Osteoblast (primary cell): ENCODE measurements around the gene SPG7. TPM values are rescaled to one million over a fixed set of nuclear protein-coding genes. Genes with fewer than 3 reads are reported as not detected.

Experiments used
- DNase-seq: peaks from one replicate; pipeline ENCODE4 v3.0.0; 2011; ENCODE audit warnings: low spot score, mixed read lengths; ENCODE audit not compliant: insufficient read length; ENCODE audit errors: missing footprints
- H2AFZ ChIP-seq: 2 replicates; pipeline ENCODE4 v1.6.0; 2011; ENCODE audit warnings: mild to moderate bottlenecking, low read length
- H3K27ac ChIP-seq: 2 replicates; pipeline ENCODE4 v1.5.1; 2011; ENCODE audit warnings: mild to moderate bottlenecking, low read depth, low read length, moderate library complexity
- H3K27me3 ChIP-seq: 2 replicates; pipeline ENCODE4 v1.6.0; 2012; ENCODE audit warnings: mild to moderate bottlenecking, control low read depth, inconsistent platforms, low read length, moderate library complexity; ENCODE audit not compliant: insufficient read depth
- H3K36me3 ChIP-seq: 2 replicates; pipeline ENCODE4 v1.5.1; 2011; ENCODE audit warnings: mild to moderate bottlenecking, low read length, control low read depth, moderate library complexity; ENCODE audit not compliant: insufficient read depth
- H3K4me1 ChIP-seq: 2 replicates; pipeline ENCODE4 v1.5.1; 2011; ENCODE audit warnings: mild to moderate bottlenecking, low read length, control low read depth, moderate library complexity; ENCODE audit not compliant: insufficient read depth
- H3K4me2 ChIP-seq: 2 replicates; pipeline ENCODE4 v1.6.0; 2011; ENCODE audit warnings: mild to moderate bottlenecking, low read length; ENCODE audit not compliant: insufficient read depth
- H3K4me3 ChIP-seq: fragments of 200-600 bp; sonication (generic); 3 replicates; pipeline ENCODE4 v1.5.1; 2012; ENCODE audit warnings: mild to moderate bottlenecking, low read length, inconsistent platforms; ENCODE audit not compliant: insufficient read depth
- H3K79me2 ChIP-seq: 2 replicates; pipeline ENCODE4 v1.6.0; 2012; ENCODE audit warnings: mild to moderate bottlenecking, low read length, control low read depth, inconsistent platforms; ENCODE audit not compliant: insufficient read depth
- H3K9me3 ChIP-seq: 2 replicates; pipeline ENCODE4 v1.5.1; 2011; ENCODE audit warnings: low read depth, low read length, control low read depth
- H4K20me1 ChIP-seq: 2 replicates; pipeline ENCODE4 v1.6.0; 2012; ENCODE audit warnings: mild to moderate bottlenecking, low read length, control low read depth; ENCODE audit not compliant: insufficient read depth
- CTCF ChIP-seq: IDR thresholded peaks from 2 replicates; pipeline ENCODE4 v1.5.1; 2011; ENCODE audit warnings: mild to moderate bottlenecking, low read depth, low read length, moderate library complexity; ENCODE audit errors: extremely low read depth
- total RNA-seq: library from RNA; depleted of rRNA; stranded (reverse); fragments of >200 nt; gene quantifications from 2 replicates; pipeline ENCODE4 v1.2.3, GENCODE V29; 2012

The SPG7 gene
- total RNA-seq, 1 donor: 85.8 TPM

- peaks cover 5% of the 10 kb centered on the region for H3K36me3 ChIP-seq
Observed at GRCh38 chr16:89574681-89575246, 66.6 kb downstream of the SPG7 start.

GRCh38 chr16:89575247-89576152 is 67.3 kb downstream of the SPG7 start, which contains the start of gene CPNE7:
Gene CPNE7, plus strand, starts transcription at chr16:89575758. Its CDS starts 140 bp downstream, at chr16:89575898.
- Histone ChIP-seq H3K9me3 (no peaks in the 10 kb centered on the region), H3K27ac (peak within 1 kb of the TSS; percentile 39), H3K36me3 (peaks cover 7% of the 10 kb centered on the region), H4K20me1 (no peaks in the 10 kb centered on the region), H3K4me3 (peak within 1 kb of the TSS; percentile 72), H2AFZ (peak within 1 kb of the TSS; percentile 87), H3K27me3 (no peaks in the 10 kb centered on the region), H3K4me1 (peaks cover 6% of the 10 kb centered on the region), H3K79me2 (peaks cover 21% of the 10 kb centered on the region), H3K4me2 (peak within 1 kb of the TSS; percentile 85)
- TF ChIP-seq CTCF: no peak
- DNase-seq: peak; percentile 95

More at GRCh38 chr16:89574681-89575246, 66.6 kb downstream of the SPG7 start:
- H3K9me3 ChIP-seq: no peaks in the 10 kb centered on the region
- peak; percentile 100 for DNase-seq
- H2AFZ ChIP-seq: peak overlapping the region; percentile 87
- H3K27me3 ChIP-seq: no peaks in the 10 kb centered on the region
- peak overlapping the region; percentile 85 for H3K4me2 ChIP-seq
- peak overlapping the region; percentile 39 for H3K27ac ChIP-seq
- TF ChIP-seq CTCF: peak; percentile 73
- peak overlapping the region; percentile 71 for H3K4me3 ChIP-seq
- H3K4me1 ChIP-seq: peaks cover 6% of the 10 kb centered on the region
- H3K79me2 ChIP-seq: peaks cover 21% of the 10 kb centered on the region
- H4K20me1 ChIP-seq: no peaks in the 10 kb centered on the region

GRCh38 chr16:89576153-89577054 is 68.2 kb downstream of the SPG7 start:
- Histone ChIP-seq H3K36me3 (peaks cover 10% of the 10 kb centered on the region), H2AFZ (no peak overlapping the region), H3K27ac (no peak overlapping the region), H3K79me2 (peaks cover 21% of the 10 kb centered on the region), H3K9me3 (no peaks in the 10 kb centered on the region), H3K4me1 (peaks cover 9% of the 10 kb centered on the region), H3K4me3 (peak overlapping the region; percentile 72), H3K27me3 (no peaks in the 10 kb centered on the region), H4K20me1 (no peaks in the 10 kb centered on the region), H3K4me2 (peak overlapping the region; percentile 72)
- no peak for DNase-seq
- TF ChIP-seq CTCF: no peak
